IMR-90 (cell line): ENCODE measurements around the gene PLD1. TPM values are rescaled to one million over a fixed set of nuclear protein-coding genes. Genes with fewer than 3 reads are reported as not detected.

Experiments
- ATAC-seq: fragments of 200-7000 bp; cut with Tn5 transposase; 2 replicates; pipeline ENCODE4 v1.9.1; 2020; ENCODE audit warnings: low read depth, mild to moderate bottlenecking, moderate library complexity
- BruUV-seq: library from RNA; stranded (reverse); fragments of 400-500 nt; replicated peaks from 2 replicates; lab custom pipeline; 2021; lab: Mats Ljungman, UMichigan
- CTCF ChIA-PET: fragments of 300-600 bp; formaldehyde crosslinking; extraction: SDS; loops from one replicate; lab custom pipeline; 2021; ENCODE audit warnings: antibody characterized with exemption; lab: Yijun Ruan, JAX
- POLR2A ChIA-PET: fragments of 300-600 bp; sonication (Branson Sonifier 250); formaldehyde crosslinking; loops from one replicate; lab custom pipeline; 2022; ENCODE audit warnings: antibody characterized with exemption; ENCODE audit not compliant: unreplicated experiment; lab: Charles Lee
- DNase-seq: peaks from one replicate; pipeline ENCODE4 v3.0.0; 2013
- H2AFZ ChIP-seq: replicated peaks from 2 replicates; pipeline ENCODE3; 2013; ENCODE audit warnings: low read length, mild to moderate bottlenecking; ENCODE audit not compliant: poor library complexity
- H2AK5ac ChIP-seq: 2 replicates; pipeline ENCODE4 v1.6.1; 2013; ENCODE audit warnings: low read depth, low read length, inconsistent platforms
- H2AK9ac ChIP-seq: replicated peaks from 2 replicates; pipeline ENCODE3; 2013; ENCODE audit warnings: mild to moderate bottlenecking, low read depth, low read length, moderate library complexity; ENCODE audit not compliant: poor library complexity
- H2BK120ac ChIP-seq: 2 replicates; pipeline ENCODE4 v1.6.1; 2013; ENCODE audit warnings: low read depth, low read length, inconsistent platforms
- H2BK15ac ChIP-seq: 3 replicates; pipeline ENCODE4 v1.6.1; 2013; ENCODE audit warnings: low read depth, low read length, inconsistent platforms
- H2BK20ac ChIP-seq: 2 replicates; pipeline ENCODE4 v1.6.1; 2013; ENCODE audit warnings: low read depth, mild to moderate bottlenecking, inconsistent platforms, low read length, moderate library complexity
- H2BK5ac ChIP-seq: 2 replicates; pipeline ENCODE4 v1.6.1; 2013; ENCODE audit warnings: mild to moderate bottlenecking, low read depth, low read length, inconsistent platforms; ENCODE audit not compliant: poor library complexity, severe bottlenecking
- H3K14ac ChIP-seq: replicated peaks from 2 replicates; pipeline ENCODE4 v1.6.1; 2013; ENCODE audit warnings: low read depth, low read length, inconsistent platforms
- H3K18ac ChIP-seq: 2 replicates; pipeline ENCODE4 v1.6.1; 2013; ENCODE audit warnings: low read depth, low read length, control low read depth
- H3K23ac ChIP-seq: 2 replicates; pipeline ENCODE4 v1.6.1; 2013; ENCODE audit warnings: low read depth, low read length, inconsistent platforms
- H3K27ac ChIP-seq: 2 replicates; pipeline ENCODE4 v1.5.1; 2013; ENCODE audit warnings: mild to moderate bottlenecking, control low read depth, low read length; ENCODE audit not compliant: insufficient read depth
- H3K27me3 ChIP-seq: 2 replicates; pipeline ENCODE4 v1.6.1; 2013; ENCODE audit warnings: low read length; ENCODE audit not compliant: control insufficient read depth, insufficient read depth
- H3K36me3 ChIP-seq: 2 replicates; pipeline ENCODE4 v1.6.1; 2013; ENCODE audit warnings: low read length, mixed read lengths; ENCODE audit not compliant: control insufficient read depth, insufficient read depth
- H3K4ac ChIP-seq: 2 replicates; pipeline ENCODE4 v1.6.1; 2013; ENCODE audit warnings: low read depth, low read length, inconsistent platforms
- H3K4me1 ChIP-seq: 2 replicates; pipeline ENCODE4 v1.6.1; 2013; ENCODE audit warnings: low read length, mixed read lengths; ENCODE audit not compliant: control insufficient read depth, insufficient read depth
- H3K4me2 ChIP-seq: 2 replicates; pipeline ENCODE4 v1.6.1; 2013; ENCODE audit warnings: low read depth, mild to moderate bottlenecking, control low read depth, low read length, moderate library complexity
- H3K4me3 ChIP-seq: 2 replicates; pipeline ENCODE4 v1.5.1; 2013; ENCODE audit warnings: low read depth, mild to moderate bottlenecking, control low read depth, low read length, moderate library complexity; ENCODE audit not compliant: insufficient read depth
- H3K56ac ChIP-seq: 2 replicates; pipeline ENCODE4 v1.6.1; 2013; ENCODE audit warnings: low read length, inconsistent platforms; ENCODE audit not compliant: insufficient read depth; ENCODE audit errors: extremely low read depth
- H3K79me1 ChIP-seq, 2 experiments: 2 replicates each; pipeline ENCODE4 v1.6.1; 2013; ENCODE audit warnings: low read length in 2 of 2, inconsistent platforms in 1 of 2, low read depth in 1 of 2
- H3K9ac ChIP-seq: 2 replicates; pipeline ENCODE4 v1.6.1; 2013; ENCODE audit warnings: low read depth, low read length, control low read depth
- H3K9me1 ChIP-seq: 2 replicates; pipeline ENCODE4 v1.6.1; 2013; ENCODE audit warnings: low read length, inconsistent platforms; ENCODE audit not compliant: insufficient read depth
- H3K9me3 ChIP-seq: 2 replicates; pipeline ENCODE4 v1.6.1; 2013; ENCODE audit warnings: low read length; ENCODE audit not compliant: control insufficient read depth, insufficient read depth
- H4K20me1 ChIP-seq: 2 replicates; pipeline ENCODE4 v1.6.1; 2013; ENCODE audit warnings: low read length, inconsistent platforms; ENCODE audit not compliant: insufficient read depth
- H4K5ac ChIP-seq: 2 replicates; pipeline ENCODE4 v1.6.1; 2013; ENCODE audit warnings: mild to moderate bottlenecking, low read depth, low read length, control low read depth
- H4K8ac ChIP-seq, 2 experiments: 2 replicates each; pipeline ENCODE4 v1.6.1; 2013; ENCODE audit warnings: low read depth in 2 of 2, low read length in 2 of 2, control low read depth in 1 of 2, inconsistent platforms in 1 of 2
- H4K91ac ChIP-seq: 2 replicates; pipeline ENCODE4 v1.6.1; 2013; ENCODE audit warnings: low read depth, low read length, inconsistent platforms; ENCODE audit not compliant: insufficient read depth
- BHLHE40 ChIP-seq: fragments of 150-350 bp; IDR thresholded peaks from 2 replicates; pipeline ENCODE4 v1.6.1; 2016; ENCODE audit warnings: mild to moderate bottlenecking, low read depth, low read length
- CHD1 ChIP-seq: IDR thresholded peaks from 2 replicates; pipeline ENCODE4 v1.6.1; 2012; ENCODE audit warnings: low read depth, low read length, improper control_type of control experiment
- ELK1 ChIP-seq: fragments of 150-350 bp; IDR thresholded peaks from 2 replicates; pipeline ENCODE4 v1.6.1; 2016; ENCODE audit warnings: low read depth, mild to moderate bottlenecking, low read length, moderate library complexity, borderline replicate concordance
- FOS ChIP-seq: fragments of 150-350 bp; IDR thresholded peaks from 2 replicates; pipeline ENCODE4 v1.6.1; 2016; ENCODE audit warnings: low read depth, low read length
- MAFK ChIP-seq: IDR thresholded peaks from 2 replicates; pipeline ENCODE4 v1.6.1; 2012; ENCODE audit warnings: low read depth, low read length, improper control_type of control experiment
- MAZ ChIP-seq: IDR thresholded peaks from 2 replicates; pipeline ENCODE4 v1.6.1; 2012; ENCODE audit warnings: low read depth, mild to moderate bottlenecking, low read length, improper control_type of control experiment, moderate library complexity, borderline replicate concordance
- MXI1 ChIP-seq: IDR thresholded peaks from 2 replicates; pipeline ENCODE4 v1.6.1; 2012; ENCODE audit warnings: low read depth, mild to moderate bottlenecking, low read length, moderate library complexity, borderline replicate concordance
- POLR2A ChIP-seq: IDR thresholded peaks from 2 replicates; pipeline ENCODE4 v1.6.1; 2012; ENCODE audit warnings: mild to moderate bottlenecking, low read depth, low read length
- RCOR1 ChIP-seq: IDR thresholded peaks from 2 replicates; pipeline ENCODE4 v1.6.1; 2012; ENCODE audit warnings: mild to moderate bottlenecking, low read length, improper control_type of control experiment; ENCODE audit not compliant: insufficient replicate concordance
- RFX5 ChIP-seq: IDR thresholded peaks from 2 replicates; pipeline ENCODE4 v1.8.0; 2012; ENCODE audit warnings: low read depth, mild to moderate bottlenecking, low read length, moderate library complexity
- SMC3 ChIP-seq: fragments of 150-350 bp; IDR thresholded peaks from 2 replicates; pipeline ENCODE4 v1.6.1; 2016; ENCODE audit warnings: low read depth, mild to moderate bottlenecking, antibody characterized with exemption, low read length, moderate library complexity
- WGBS, 2 experiments: methylation state at CpG; one replicate each; pipeline versions ENCODE4 v1.1.5 to v1.1.7; 2013; ENCODE audit warnings: missing lambda C conversion rate in 2 of 2; ENCODE audit not compliant: insufficient read length in 1 of 2; ENCODE audit errors: extremely low coverage in 2 of 2; 5-methylcytosine and 5-hydroxymethylcytosine counted together
- dilution Hi-C: fragments of 300-500 bp; cut with HindIII; formaldehyde crosslinking; loops from one replicate; pipeline ENCODE4 v1.14.3; 2018; ENCODE audit warnings: low sequenced_read_pairs; ENCODE audit not compliant: unreplicated experiment
- in situ Hi-C: fragments of 300-500 bp; cut with MboI; formaldehyde crosslinking; loops from 3 replicates; pipeline ENCODE4 v1.14.3; 2019; ENCODE audit warnings: low sequenced_read_pairs, inconsistent platforms, mixed read lengths
- intact Hi-C: fragments of 100-400 bp; cut with micrococcal nuclease; formaldehyde crosslinking; loops from 2 replicates; pipeline ENCODE4 v1.10.0; 2022
- polyA plus RNA-seq, 3 experiments: library from polyadenylated mRNA; depleted of rRNA; stranded (reverse); fragments of >200 nt; gene quantifications; 2 replicates each; pipeline ENCODE4 v1.2.3, GENCODE V29; 2012; ENCODE audit warnings: low replicate concordance in 1 of 3
- total RNA-seq: library from RNA; depleted of rRNA; stranded (reverse); fragments of >200 nt; gene quantifications from 2 replicates; pipeline ENCODE4 v1.2.3, GENCODE V29; 2012

PLD1 gene
- total and polyA plus RNA-seq, 2 of the 4 experiments (the other 2 are of a cell fraction): 3.3 to 9.7 TPM

- no peak overlapping the region for H2AFZ ChIP-seq
- CTCF ChIA-PET: no interaction called here
- POLR2A ChIA-PET: no interaction called here
- in situ Hi-C loops: loop anchor here (25.0 kb wide), 1 partner anchor 807 kb away; no protein-coding TSS in a partner anchor
- H3K4ac ChIP-seq: no peak overlapping the region
- H4K8ac ChIP-seq: no peak overlapping the region
- DNase-seq (no peak), ATAC-seq (no peak)
- no peak overlapping the region for H3K4me3 ChIP-seq
- H2BK20ac ChIP-seq: no peak overlapping the region
- no peaks in the 10 kb centered on the region for H3K36me3 ChIP-seq
- no peak overlapping the region for H2BK5ac ChIP-seq
- no peak overlapping the region for H3K27ac ChIP-seq
- H3K27me3 ChIP-seq: no peaks in the 10 kb centered on the region
- H4K91ac ChIP-seq: no peak overlapping the region
- H3K4me2 ChIP-seq: no peak overlapping the region
- intact Hi-C loops: no loop called here
- no peaks in the 10 kb centered on the region for H3K9me1 ChIP-seq
- WGBS, 2 experiments: no CpG with 5 or more reads among the region's 4 CpGs
- dilution Hi-C loops: no loop called here
- H2AK5ac ChIP-seq: no peak overlapping the region
- no peak overlapping the region for H3K14ac ChIP-seq
- H3K18ac ChIP-seq: no peak overlapping the region
- H4K20me1 ChIP-seq: no peaks in the 10 kb centered on the region
- H4K5ac ChIP-seq: no peak overlapping the region
- H2AK9ac ChIP-seq: no peak overlapping the region
- no peaks in the 10 kb centered on the region for H3K9me3 ChIP-seq
- H3K79me1 ChIP-seq: peaks cover 0 to 4% of the 10 kb centered on the region in 2 experiments; a peak in 1 of 4 replicates
- H3K9ac ChIP-seq: no peak overlapping the region
- no TSS peak for BruUV-seq
- H3K23ac ChIP-seq: no peak overlapping the region
- H3K56ac ChIP-seq: no peak overlapping the region
- TF ChIP-seq MAZ (no peak), RCOR1 (no peak), MXI1 (no peak), POLR2A (no peak), RFX5 (no peak), SMC3 (no peak), FOS (no peak), BHLHE40 (no peak), MAFK (no peak), ELK1 (no peak), CHD1 (no peak)
- H2BK15ac ChIP-seq: no peak overlapping the region
- 0 out of 2 replicates have a peak, but pooled peaks cover 3% of the 10 kb centered on the region for H3K4me1 ChIP-seq
- no peak overlapping the region for H2BK120ac ChIP-seq
These were observed 41.3 kb downstream of the PLD1 start for GRCh38 chr3:171768986-171769385.
